Mesenteric fat pad (tissue), 1 donor: ENCODE results near the gene EPHX1. TPM values are rescaled to one million over a fixed set of nuclear protein-coding genes. Genes with fewer than 3 reads are reported as not detected.
A peak's percentile ranks its signal among the peaks of the same experiment; 100 is the strongest.

Experiments
- DNase-seq: peaks from one replicate; pipeline ENCODE4 v3.0.0-alpha.2; 2020; ENCODE audit warnings: low spot score
- long read RNA-seq: library from polyadenylated mRNA; unstranded; transcript quantifications from one replicate; pipeline ENCODE4 v2.0.0, GENCODE V29; 2020
- total RNA-seq: library from RNA; stranded (reverse); fragmentation: NEBNext Ultra II Directional; extraction: Animal tissue kit (Norgen Biotek cat#: 25700); gene quantifications from one replicate; pipeline ENCODE4 v1.2.1, GENCODE V29; 2021
- donor health status: DM: yes; HTN: yes; CAD: no.

EPHX1 gene
- total RNA-seq, result 288 TPM
- long read RNA-seq, transcript EPHX1-201 (9 exons, 1,660 nt), result major isoform, 95 of 107 reads
- long read RNA-seq, partial matches to known transcripts, result 8 of 107 reads
- long read RNA-seq, other reads (novel, unspliced or antisense), result 4 of 107 reads

DNA sequence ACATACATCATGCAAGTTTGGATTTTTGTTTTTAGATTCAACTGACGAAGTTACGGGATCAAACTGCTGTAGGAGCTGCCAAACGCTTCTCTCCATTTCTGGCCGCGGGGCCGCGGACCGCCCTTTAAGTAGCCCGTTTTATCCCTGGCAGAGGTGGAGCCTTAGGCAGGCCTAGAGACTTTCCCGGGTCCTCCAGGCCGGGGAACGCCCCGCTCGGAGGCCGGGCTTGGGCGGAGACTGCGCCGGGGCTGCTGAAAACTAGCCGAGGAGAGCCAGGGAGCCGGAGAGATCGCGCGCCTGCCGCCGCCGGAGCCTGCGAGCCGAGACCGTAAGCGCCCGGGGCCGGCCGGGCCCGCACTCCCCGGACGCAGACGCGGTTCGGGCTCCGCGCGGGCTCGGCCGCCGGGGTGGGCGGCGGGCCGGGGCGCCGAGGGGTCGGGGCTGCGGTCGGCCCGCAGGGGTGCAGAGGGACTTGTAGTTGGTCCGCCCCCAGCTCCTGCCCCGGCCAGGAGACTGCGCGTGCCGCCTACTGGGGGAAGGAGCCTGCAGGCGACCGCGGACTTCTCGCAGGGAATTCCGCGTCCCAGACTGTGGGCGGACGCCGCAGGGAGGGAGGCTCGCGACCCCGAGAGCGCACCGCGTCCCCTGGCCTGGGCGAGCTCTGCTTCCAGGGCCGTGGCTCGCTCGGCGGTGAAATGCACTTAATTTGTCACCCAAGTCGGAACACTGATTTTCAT lies at the start of gene EPHX1:
Gene EPHX1, plus strand, starts transcription at position 283 of the 737 bp plus-strand sequence. CDS start 18,606 bp downstream, outside the sequence.
- DNase-seq, result peak; percentile 93

DNA sequence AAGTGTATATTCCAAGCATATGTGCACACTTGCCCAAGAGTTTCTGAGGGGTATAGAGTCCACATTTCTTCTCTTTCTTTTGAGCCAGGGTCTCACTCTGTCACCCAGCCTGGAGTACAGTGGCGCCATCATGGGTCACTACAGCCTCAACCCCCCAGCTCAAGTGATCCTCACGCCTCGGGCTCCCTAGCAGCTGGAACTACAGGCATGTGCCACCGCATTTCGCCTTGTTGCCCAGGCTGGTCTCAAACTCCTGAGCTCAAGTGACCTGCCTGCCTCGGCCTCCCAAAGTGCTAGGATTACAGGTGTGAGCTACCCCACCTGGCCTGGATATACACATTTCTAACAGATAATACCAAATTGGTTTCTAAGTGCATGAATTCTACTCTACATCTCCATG lies 49.4 kb upstream of the EPHX1 start:
- DNase-seq, result peak; percentile 57

GRCh38 chr1:225761395-225761794 lies 48.5 kb upstream of the EPHX1 start:
- DNase-seq, result peak; percentile 5

- DNase-seq, result peak; percentile 41
Observed at GRCh38 chr1:225762002-225762441, 47.9 kb upstream of the EPHX1 start.

- DNase-seq, result peak; percentile 83
Observed at GRCh38 chr1:225762444-225762843, 47.5 kb upstream of the EPHX1 start.

DNA sequence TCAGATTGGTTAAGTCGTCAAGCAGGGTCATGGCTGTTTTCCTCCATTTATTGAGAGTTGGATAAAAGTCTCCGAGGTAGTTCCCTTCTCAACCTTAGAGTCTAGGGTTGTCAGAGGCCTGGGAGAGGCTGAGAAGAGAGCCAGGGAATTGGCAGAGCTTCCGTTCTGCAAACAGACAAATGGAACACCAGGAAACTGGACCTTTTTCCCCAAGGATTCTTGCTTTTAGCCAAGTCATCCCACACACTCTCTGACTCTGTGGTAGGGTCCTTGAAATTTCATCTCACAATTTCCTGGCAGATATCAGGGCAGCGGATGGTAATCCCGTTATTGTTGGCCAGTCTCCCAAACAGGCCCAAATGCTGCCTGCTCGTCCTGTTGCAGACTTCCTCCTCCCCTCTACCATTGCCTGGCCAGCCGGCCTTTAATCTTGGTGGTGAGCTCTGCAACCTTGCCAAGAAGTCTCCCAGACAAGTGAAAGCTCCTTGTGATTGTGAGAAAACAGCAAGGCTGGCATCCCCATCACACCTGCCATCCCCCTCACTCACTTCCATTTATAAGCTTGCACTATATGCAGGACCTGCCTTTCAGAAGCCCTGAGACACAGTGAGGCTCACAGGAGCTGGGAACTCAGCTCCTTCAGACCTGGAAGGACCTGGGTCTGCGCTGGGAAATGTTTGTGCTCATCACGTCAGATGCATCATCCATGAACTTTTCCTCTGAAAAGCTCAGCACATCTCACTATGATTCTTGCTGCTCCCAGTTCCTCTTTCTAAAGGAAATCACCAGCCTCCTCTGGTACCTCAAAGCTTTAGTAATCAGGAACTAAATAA lies 46.0 kb upstream of the EPHX1 start:
- peak; percentile 81 for DNase-seq

DNA sequence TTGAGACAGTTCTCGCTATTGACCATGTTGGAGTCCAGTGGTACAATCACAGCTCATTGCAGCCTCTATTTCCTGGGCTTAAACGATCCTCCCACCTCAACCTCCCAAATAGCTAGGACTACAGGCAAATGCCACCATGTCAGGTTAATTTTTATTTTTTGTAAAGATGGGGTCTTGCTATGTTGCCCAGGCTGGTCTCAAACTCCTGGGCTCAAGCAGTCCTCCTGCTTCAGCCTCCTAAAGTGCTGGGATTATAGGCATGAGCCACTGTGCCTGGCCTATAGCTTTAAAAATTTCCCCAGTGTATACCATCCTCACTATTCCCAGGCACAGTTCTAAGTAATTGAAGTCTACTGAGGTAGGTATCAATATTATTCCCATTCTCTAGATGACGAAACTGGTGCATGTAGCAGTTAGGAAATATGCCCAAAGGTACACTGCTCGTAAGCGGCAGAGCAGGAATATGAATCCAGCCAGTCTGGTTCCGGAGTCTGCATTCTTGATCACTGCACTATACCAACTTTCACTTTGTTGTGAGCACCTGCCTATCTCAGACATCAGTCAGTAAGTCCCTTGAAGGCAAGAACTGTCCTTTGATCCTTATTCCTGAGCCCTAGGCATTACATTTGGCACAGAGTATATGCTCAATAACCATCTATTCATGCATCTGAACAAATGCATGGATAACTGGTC lies 43.8 kb upstream of the EPHX1 start:
- DNase-seq, result no peak

GRCh38 chr1:225766967-225767633 lies 42.8 kb upstream of the EPHX1 start:
- peak; percentile 86 for DNase-seq

DNA sequence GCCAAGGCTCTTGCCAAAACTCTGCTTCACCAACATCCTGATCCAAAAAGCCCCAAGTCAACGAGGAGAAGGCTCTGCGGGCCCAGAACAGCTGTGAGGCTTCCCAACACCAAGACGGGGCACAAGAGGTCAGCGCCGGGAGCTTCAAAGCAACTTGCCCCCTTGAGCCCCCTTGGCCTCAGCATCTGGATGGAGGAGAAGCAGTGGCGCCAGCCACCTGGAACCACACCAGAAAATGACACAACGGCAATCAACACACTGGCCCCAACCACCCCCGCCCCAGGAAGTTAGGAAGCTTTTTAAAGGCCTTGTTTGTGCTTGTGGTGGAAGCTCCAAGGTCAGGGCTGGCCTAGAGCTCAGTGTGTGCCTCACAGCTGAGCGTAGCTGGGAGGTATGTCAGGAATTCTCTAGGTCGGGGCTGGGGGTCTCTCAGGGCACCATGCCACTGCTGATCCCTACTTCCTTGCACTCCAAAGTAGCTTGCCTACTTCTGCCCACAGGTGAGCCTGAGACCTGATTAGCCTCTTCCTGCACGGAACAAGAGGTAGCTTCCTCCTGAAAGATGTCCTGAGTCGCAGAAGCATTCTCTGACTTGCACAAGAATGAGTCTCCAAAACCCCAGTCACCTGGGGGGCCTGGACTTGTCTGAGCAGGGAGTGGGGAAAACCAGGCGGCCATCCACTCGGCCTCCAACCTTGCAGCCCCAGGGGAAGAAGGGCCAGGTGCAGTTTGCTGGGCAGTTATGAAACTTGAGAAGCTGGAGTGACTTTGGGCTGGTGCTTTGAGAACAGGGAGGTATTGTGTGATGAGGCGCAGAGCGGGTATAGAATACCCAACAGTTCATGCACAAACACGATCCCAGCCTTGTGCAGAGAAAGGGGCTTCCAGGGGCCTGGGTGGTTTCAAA lies 42.0 kb upstream of the EPHX1 start:
- DNase-seq, result no peak

DNA sequence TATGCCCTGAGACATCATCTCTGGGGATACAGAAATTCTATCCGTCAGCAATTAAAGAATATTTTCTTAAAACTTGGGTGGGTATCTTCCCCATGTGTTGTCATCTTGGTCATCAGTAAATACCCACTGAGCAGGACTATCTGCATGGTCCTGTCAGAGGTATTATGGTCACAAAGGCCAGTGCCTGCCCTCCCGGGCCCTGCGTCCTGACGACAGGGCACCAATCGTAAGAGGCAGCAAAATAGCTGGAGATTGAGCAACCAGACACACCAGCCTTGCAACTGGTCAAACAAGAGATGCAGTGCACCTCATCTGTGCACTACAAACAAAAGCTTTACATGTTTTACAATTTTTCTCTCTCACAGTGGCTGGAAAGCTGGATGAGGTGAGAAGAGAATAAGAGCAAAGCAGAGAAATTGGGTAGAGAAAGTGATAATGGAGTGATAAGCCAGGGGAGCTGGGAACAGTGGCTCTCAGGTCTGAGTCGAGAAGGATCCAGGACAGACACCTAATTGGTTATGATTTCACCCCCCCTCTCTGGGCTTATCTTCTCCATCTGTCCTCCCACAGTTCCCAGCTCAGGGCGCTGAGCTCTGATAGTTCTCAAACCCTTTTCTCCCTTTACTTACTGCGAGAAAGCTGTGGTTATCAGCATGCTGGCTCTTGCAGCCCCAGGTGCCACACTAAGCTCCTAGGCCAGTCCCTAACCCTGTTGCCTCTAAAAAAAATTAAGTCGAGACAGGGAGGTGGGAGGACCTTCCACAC lies 41.1 kb upstream of the EPHX1 start:
- DNase-seq, result no peak

DNA sequence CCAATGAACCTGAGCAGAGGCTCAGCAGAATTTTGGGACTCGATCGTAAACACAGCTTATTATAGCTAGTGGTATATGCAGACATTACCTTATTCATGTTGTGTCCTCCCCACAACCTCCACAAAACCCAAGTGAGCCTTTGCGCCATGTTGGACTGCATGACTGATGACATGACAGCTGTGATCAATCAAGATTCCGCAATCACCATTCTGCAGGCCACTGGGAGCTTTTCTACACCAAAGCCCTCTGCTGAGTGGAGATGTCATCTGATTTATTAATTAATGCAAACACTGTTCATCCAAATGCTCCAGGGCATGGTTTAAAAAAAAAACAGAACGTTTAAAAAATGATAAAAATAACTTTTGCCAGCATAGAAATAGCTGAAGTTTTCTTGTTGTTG lies 40.2 kb upstream of the EPHX1 start:
- no peak for DNase-seq

DNA sequence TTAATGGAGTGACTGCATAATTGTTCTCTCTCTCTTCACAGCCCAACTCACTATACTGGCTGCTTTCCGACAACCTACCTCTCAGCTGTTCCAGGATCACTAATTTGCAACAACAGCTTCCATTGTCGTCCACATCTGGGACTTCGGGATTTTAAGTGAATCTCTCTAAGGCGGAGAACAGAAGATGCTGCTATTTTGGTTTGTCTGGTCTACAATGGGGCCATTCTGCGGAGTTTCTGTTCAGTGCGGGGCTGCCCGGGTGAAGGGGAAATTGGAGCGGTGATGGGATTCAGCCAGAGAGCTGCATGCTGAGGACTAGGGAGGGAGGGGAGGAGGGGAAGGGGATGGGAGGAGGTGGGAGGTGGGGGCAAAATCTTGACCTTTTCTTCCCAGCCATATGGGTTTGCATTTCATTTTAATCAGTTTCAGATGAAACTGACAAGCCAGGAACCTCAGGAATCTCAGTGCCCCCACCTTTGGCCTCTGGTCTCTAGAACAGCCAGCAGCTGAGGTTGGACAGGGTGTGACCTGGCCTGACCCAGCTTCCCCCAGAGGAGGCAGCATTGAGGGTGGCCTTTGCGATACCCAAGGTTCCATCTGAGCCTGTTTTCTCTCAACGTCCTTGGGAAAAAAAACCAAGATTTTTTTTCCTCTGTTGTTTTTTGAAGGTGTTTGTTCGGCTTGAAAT lies 39.2 kb upstream of the EPHX1 start:
- DNase-seq, result no peak

DNA sequence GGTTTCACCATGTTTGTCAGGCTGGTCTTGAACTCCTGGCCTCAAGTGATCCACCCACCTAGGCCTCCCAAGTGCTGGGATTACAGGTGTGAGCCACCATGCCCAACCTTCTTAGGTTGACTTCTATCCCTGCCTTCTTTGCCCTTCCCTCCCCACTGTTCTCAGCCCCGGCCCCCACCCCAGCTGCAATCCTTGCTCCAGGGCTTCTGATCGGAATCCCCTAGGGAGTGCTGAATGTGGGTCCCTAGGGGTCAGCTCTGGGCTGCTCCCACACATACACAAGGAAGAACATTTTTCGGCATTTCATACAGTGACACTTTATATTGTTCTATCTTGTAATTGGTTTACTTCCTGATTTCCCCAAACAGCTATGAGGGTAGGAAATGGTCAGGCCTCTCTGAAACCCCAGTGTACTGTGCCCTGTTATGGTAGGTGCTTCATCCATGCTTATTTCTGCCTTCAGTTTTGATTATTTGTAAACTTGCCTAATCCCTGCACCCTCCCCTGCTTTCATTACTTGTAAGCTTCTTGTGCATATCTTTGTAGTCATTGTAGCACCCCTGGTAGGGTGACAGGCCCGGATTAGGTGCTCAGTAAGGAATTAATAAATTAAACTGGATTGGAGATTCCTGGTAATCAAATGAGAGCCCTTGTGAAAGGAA lies 38.1 kb upstream of the EPHX1 start:
- no peak for DNase-seq

- no peak for DNase-seq
Observed at GRCh38 chr1:225772323-225772768, 37.6 kb upstream of the EPHX1 start.

DNA sequence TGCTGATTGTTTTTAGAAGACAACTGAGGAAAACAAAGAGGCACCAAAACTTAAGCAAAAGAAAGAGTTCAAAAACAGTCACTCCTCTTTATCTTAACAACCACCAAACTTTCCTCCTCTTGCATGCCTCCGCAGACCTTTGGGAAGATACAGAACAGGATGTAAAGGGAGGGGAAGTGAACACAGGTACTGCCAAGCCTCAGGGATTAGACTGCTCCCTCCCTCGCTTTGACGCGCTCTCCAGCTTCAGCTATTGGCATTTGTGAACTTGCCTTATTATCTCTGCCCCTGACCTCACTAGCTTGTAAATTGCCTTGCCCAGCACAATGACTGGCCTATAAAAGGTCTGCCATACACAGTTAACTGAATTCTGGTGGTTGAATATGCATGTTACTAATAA lies 37.1 kb upstream of the EPHX1 start:
- no peak for DNase-seq

DNA sequence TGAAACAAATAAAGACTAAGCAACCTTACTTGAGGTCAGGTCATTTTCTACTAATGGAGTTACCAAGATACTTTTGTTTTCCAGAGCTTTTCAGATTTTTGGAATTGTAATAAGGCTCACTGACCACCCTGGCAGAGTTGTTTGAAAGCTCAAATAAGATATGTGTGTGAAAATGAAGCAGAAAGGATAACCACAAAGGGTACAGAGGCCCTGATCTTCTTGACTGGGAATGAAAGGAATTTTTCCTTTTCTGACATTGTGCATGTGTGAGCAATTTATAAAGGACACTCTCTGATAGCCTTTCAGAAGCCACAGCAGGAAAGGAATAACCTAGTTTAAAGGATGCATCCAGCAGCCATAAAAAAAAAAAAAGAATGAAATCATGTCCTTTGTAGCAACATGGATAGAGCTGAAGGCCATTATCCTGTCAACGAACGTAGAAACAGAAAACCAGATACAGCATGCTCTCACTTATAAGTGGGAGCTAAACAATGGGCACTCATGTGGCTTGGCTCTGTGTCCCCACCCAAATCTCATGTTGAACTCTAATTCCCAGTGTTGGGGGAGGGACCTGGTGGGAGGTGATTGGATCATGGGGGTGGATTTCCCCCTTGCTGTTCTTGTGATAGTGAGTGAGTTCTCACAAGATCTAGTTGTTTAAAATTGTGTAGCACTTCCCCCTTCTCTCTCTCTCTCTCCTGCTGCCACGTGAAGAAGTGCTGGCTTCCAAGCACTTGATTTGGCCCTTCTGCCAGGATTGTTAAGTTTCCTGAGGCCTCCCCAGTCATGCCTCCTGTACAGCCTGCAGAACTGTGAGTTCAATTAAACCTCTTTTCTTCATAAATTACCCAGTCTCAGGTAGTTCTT lies 35.4 kb upstream of the EPHX1 start:
- DNase-seq, result no peak

- DNase-seq, result no peak
Observed at GRCh38 chr1:225776294-225776693, 33.6 kb upstream of the EPHX1 start.
